PFSK-1 (cell line): ENCODE data around the gene SYNE2.

Source experiments
- FOXP2 ChIP-seq: optimal IDR thresholded peaks from 2 replicates; pipeline ENCODE3; 2011; ENCODE audit warnings: borderline replicate concordance, control low read depth, inconsistent platforms; ENCODE audit not compliant: insufficient read depth; ENCODE audit errors: extremely low read length, extremely low read depth
- POLR2AphosphoS5 ChIP-seq: IDR thresholded peaks from 2 replicates; pipeline ENCODE4 v1.6.1; 2012; ENCODE audit warnings: low read depth, mild to moderate bottlenecking, control low read depth, low read length, moderate library complexity
- SIN3A ChIP-seq: IDR thresholded peaks from 2 replicates; pipeline ENCODE4 v1.6.1; 2012; ENCODE audit warnings: mild to moderate bottlenecking, low read length, moderate library complexity, borderline replicate concordance; ENCODE audit not compliant: insufficient read depth
- TAF1 ChIP-seq: IDR thresholded peaks from 2 replicates; pipeline ENCODE4 v1.6.1; 2012; ENCODE audit warnings: low read length, control low read depth, borderline replicate concordance; ENCODE audit not compliant: insufficient read depth
- TF ChIP-seq, protein P1 (sequence below), 2 experiments: IDR thresholded peaks; 2 replicates each; pipeline versions ENCODE4 v1.6.1 to v1.8.0; 2011 to 2012; ENCODE audit warnings: low read depth in 2 of 2, low read length in 2 of 2, control low read depth in 1 of 2, inconsistent platforms in 1 of 2, mild to moderate bottlenecking in 1 of 2, moderate library complexity in 1 of 2; ENCODE audit not compliant: insufficient read depth in 1 of 2

DNA sequence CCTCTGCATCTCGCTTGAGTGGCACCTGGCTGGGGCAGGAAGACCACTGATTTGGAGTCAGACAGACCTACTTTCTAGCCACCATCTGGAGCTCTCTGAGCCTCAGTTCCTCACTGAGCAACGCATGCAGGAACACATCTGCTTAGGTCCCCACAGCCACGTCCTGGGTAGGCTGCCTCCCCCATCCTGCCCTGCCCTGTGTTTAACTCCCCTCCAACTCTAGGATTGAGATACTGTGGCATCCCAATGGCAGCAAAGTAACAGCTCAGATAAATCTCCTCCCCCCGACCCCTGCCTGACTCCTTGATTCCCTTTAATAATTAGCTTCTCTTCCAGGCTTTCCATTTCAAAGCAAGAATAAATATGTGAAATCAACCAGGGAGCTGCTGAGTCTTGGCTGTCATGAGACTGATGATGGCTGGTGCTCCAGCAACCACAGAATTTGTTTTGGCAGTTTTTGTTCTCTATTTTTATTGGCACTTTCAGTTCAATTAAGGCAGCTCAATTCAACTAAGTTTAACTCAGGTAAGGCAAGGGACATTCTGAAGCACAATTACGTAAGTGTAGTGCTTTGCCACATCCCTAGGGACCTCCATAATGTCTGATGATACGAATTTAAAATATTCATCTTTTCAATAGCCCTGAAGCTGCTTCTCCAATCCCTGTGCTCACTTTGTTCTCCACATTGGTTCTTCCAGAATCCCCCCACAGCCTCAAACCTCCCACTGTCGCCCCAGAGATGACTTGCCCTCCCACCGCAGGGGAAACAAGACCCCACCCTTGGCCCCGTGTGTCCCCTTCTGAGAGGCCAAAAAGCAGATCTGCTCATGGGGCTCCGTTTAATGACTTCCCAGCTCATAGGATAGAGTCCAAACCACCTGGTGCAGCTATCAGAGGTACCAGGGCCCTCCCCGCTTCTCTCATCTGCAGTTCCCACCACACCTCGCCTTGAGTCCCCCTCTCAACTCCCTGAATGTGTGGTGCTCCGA, 383.1 kb downstream of the SYNE2 start:
- TF ChIP-seq, protein P1, sequence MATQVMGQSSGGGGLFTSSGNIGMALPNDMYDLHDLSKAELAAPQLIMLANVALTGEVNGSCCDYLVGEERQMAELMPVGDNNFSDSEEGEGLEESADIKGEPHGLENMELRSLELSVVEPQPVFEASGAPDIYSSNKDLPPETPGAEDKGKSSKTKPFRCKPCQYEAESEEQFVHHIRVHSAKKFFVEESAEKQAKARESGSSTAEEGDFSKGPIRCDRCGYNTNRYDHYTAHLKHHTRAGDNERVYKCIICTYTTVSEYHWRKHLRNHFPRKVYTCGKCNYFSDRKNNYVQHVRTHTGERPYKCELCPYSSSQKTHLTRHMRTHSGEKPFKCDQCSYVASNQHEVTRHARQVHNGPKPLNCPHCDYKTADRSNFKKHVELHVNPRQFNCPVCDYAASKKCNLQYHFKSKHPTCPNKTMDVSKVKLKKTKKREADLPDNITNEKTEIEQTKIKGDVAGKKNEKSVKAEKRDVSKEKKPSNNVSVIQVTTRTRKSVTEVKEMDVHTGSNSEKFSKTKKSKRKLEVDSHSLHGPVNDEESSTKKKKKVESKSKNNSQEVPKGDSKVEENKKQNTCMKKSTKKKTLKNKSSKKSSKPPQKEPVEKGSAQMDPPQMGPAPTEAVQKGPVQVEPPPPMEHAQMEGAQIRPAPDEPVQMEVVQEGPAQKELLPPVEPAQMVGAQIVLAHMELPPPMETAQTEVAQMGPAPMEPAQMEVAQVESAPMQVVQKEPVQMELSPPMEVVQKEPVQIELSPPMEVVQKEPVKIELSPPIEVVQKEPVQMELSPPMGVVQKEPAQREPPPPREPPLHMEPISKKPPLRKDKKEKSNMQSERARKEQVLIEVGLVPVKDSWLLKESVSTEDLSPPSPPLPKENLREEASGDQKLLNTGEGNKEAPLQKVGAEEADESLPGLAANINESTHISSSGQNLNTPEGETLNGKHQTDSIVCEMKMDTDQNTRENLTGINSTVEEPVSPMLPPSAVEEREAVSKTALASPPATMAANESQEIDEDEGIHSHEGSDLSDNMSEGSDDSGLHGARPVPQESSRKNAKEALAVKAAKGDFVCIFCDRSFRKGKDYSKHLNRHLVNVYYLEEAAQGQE (IDR thresholded peaks at IDR 0.05; ENCODE audit: insufficient read depth in 1 of 2, low read depth in 2 of 2, low read length in 2 of 2) = no peak
- no peak for TF ChIP-seq TAF1
- TF ChIP-seq FOXP2 = no peak
- no peak for TF ChIP-seq POLR2AphosphoS5
- no peak for TF ChIP-seq SIN3A
